ENCODE results near the gene MLLT6. TPM values are rescaled to one million over a fixed set of nuclear protein-coding genes. Genes with fewer than 3 reads are reported as not detected.

The MLLT6 gene
- total and polyA plus RNA-seq, 10 of the 15 experiments (the other 5 are each of a cell fraction or from before 2014, with no cell fraction given) = 4.8 to 105 (median 36.3) TPM

- TF ChIP-seq REST (IDR thresholded peaks at IDR 0.05; ENCODE audit: low read depth, low read length) (no peak), POLR2A (IDR thresholded peaks at IDR 0.05; ENCODE audit: low read depth, low read length) (no peak), NFXL1 (IDR thresholded peaks at IDR 0.05; ENCODE audit: borderline replicate concordance) (no peak), BMI1 (IDR thresholded peaks at IDR 0.05; ENCODE audit: borderline replicate concordance) (no peak), SREBF1 (IDR thresholded peaks at IDR 0.05; ENCODE audit: low read length) (no peak), ZBED1 (IDR thresholded peaks at IDR 0.05; ENCODE audit: borderline replicate concordance) (no peak)
Observed at GRCh38 chr17:38740044-38740443, 35.0 kb downstream of the MLLT6 start (continued).

DNA sequence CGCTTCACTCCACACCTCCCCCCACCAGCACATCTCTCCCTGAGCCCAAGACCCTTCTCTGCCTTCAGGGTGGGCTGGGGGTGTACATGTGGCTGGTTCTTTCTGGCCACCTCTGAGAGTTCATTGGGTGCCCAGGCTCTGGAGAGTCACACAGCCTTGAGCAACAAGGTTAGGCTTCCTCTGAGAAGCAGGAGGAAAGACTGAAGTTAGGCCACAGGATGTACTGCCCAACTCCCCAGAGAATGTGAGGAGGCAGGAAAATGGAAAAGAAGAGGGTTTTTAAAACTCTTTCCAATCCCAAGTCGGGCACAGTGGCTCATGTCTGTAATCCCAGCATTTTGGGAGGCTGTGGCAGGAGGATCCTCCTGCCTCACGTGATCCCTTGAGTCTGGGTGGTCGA is 35.7 kb downstream of the MLLT6 start:
- Histone ChIP-seq H3K9me3 (replicated peaks; ENCODE audit: control insufficient read depth, insufficient read depth, low read length) (no peaks in the 10 kb centered on the region), H3K4me1 (ENCODE audit: control insufficient read depth, insufficient read depth, low read length) (peaks cover 24% of the 10 kb centered on the region), H2AFZ (ENCODE audit: control insufficient read depth, low read depth, low read length) (no peak overlapping the region), H3K79me2 (ENCODE audit: control insufficient read depth, insufficient read depth, low read length) (peaks cover 23% of the 10 kb centered on the region), H3K9ac (ENCODE audit: control insufficient read depth, insufficient read depth, low read length) (no peak overlapping the region), H3K4me2 (ENCODE audit: control insufficient read depth, insufficient read depth) (0 out of 2 replicates have a peak overlapping the region, but pooled peaks have one; percentile 31), H3K4me3 (no peak overlapping the region), H4K20me1 (ENCODE audit: control insufficient read depth, insufficient read depth) (no peaks in the 10 kb centered on the region), H3K27ac (ENCODE audit: control insufficient read depth, insufficient read depth) (no peak overlapping the region), H3K27me3 (replicated peaks in 1 of 2; ENCODE audit: control insufficient read depth in 2 of 2, insufficient read depth in 2 of 2, low read length in 1 of 2) (no peaks in the 10 kb centered on the region), H3K36me3 (ENCODE audit: control insufficient read depth in 2 of 2, insufficient read depth in 2 of 2, low read length in 1 of 2) (peaks cover 4 to 12% of the 10 kb centered on the region in 2 experiments; a peak in 3 of 4 replicates)
- in situ Hi-C loops (cut with MboI) (no loop called here), intact Hi-C loops (cut with micrococcal nuclease; ENCODE audit: unreplicated experiment) (no loop called here)
- ChIA-PET RAD21 (ENCODE audit: unreplicated experiment) (no interaction called here), POLR2A (no interaction called here), SMC1A (ENCODE audit: uncharacterized antibody, unreplicated experiment) (no interaction called here), CTCF (no interaction called here)
- ATAC-seq = no peak
- WGBS (ENCODE audit: insufficient coverage, insufficient replicate concordance, low lambda C conversion rate, missing lambda C conversion rate) = 17% methylated on average over 4 of the region's 4 CpGs
- no peak for DNase-seq (ENCODE audit: low read depth, low spot score)
- BruUV-seq (replicated peaks) = no TSS peak
- no peak for FAIRE-seq
- TF ChIP-seq CEBPZ (IDR thresholded peaks at IDR 0.05; ENCODE audit: low read depth, low read length) (no peak), PAX5 (IDR thresholded peaks at IDR 0.05; ENCODE audit: borderline replicate concordance, low read depth, low read length) (no peak), BHLHE40 (IDR thresholded peaks at IDR 0.05; ENCODE audit: borderline replicate concordance in 1 of 2, low read depth in 2 of 2, low read length in 1 of 2) (peak in 1 of 2 experiments; percentile 14; a peak in 1 of 4 replicates)
- TF ChIP-seq, protein P1, sequence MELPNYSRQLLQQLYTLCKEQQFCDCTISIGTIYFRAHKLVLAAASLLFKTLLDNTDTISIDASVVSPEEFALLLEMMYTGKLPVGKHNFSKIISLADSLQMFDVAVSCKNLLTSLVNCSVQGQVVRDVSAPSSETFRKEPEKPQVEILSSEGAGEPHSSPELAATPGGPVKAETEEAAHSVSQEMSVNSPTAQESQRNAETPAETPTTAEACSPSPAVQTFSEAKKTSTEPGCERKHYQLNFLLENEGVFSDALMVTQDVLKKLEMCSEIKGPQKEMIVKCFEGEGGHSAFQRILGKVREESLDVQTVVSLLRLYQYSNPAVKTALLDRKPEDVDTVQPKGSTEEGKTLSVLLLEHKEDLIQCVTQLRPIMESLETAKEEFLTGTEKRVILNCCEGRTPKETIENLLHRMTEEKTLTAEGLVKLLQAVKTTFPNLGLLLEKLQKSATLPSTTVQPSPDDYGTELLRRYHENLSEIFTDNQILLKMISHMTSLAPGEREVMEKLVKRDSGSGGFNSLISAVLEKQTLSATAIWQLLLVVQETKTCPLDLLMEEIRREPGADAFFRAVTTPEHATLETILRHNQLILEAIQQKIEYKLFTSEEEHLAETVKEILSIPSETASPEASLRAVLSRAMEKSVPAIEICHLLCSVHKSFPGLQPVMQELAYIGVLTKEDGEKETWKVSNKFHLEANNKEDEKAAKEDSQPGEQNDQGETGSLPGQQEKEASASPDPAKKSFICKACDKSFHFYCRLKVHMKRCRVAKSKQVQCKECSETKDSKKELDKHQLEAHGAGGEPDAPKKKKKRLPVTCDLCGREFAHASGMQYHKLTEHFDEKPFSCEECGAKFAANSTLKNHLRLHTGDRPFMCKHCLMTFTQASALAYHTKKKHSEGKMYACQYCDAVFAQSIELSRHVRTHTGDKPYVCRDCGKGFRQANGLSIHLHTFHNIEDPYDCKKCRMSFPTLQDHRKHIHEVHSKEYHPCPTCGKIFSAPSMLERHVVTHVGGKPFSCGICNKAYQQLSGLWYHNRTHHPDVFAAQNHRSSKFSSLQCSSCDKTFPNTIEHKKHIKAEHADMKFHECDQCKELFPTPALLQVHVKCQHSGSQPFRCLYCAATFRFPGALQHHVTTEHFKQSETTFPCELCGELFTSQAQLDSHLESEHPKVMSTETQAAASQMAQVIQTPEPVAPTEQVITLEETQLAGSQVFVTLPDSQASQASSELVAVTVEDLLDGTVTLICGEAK (IDR thresholded peaks at IDR 0.05; ENCODE audit: borderline replicate concordance) = no peak
